ENCODE measurements around the gene TRMU. TPM values are rescaled to one million over a fixed set of nuclear protein-coding genes. Genes with fewer than 3 reads are reported as not detected.

TRMU gene
- total and polyA plus RNA-seq, 2 of the 8 experiments (the other 6 are each of a cell fraction or from before 2014, with no cell fraction given) = 43.4 to 70.6 TPM

DNA sequence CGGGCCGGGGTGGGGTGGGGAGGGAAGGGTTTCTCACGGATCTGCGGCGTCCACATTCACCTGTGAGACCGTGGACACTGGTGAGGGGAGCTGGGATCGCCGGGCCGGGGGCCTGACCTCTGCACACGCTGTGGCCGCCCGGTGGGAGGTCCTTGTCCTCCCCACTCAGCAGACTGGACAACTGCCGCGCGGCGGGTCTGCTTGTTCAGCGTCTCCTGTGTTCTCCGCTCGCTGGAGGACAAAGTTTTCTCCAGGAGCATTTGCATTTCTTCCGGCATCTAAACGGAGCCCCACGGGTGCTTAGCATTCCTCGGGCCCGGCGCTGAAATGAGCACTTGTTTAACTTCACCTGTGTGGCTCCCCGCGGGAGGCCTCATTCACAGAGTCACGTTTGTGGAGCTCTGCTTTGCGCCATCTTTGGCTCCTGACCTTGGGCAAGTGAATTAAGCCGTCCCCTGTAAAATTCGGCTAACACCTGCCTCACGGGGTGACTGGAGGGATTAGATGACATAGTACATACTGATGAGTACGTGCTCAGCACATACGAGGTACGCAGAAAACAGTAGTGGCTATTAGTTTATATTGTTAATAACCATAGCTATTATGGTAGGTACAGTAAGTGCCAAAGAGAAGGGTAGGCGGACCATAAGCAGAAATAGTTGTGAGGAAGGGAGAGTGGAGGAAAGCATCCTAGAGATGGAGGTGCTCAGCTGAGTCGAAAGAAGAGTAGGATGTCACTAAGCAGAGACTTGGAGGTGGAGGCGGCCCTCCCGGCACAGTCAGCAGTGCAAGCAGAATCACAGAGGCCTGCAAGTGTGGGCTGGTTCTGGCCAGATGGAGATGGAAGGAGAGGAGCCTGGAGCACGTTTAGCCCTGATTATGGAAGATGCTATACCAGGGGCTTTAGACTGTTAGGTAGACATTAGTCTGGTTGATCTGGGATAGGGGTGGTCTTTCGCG lies 885 bp downstream of the TRMU start (continued):
- TF ChIP-seq CHD7 (IDR thresholded peaks at IDR 0.05; ENCODE audit: insufficient replicate concordance, low read length) (no peak), MAFK (IDR thresholded peaks at IDR 0.05; ENCODE audit: low read depth, low read length) (no peak), EP300 (IDR thresholded peaks at IDR 0.05; ENCODE audit: borderline replicate concordance in 1 of 2, low read depth in 2 of 2, low read length in 2 of 2) (no peak), POU5F1 (IDR thresholded peaks at IDR 0.05; ENCODE audit: low read depth, low read length) (no peak), ASH2L (IDR thresholded peaks at IDR 0.05; ENCODE audit: low read length) (no peak)
